Tibial artery (tissue), 4 donors: ENCODE data around the gene PAOX.

Experiments used
- DNase-seq, 2 donors: peaks; one replicate each; pipeline ENCODE4 v3.0.0-alpha.2; 2019
- H3K27ac ChIP-seq, 2 donors: fragments of 200-600 bp; sonication (generic) in 1 of 2; 1 replicate in 1 of 2; 2 replicates in 1 of 2; pipeline ENCODE4 v1.5.1; 2018 to 2019; ENCODE audit warnings: mild to moderate bottlenecking in 1 of 2
- H3K27me3 ChIP-seq, 2 donors: fragments of 200-600 bp; sonication (generic) in 1 of 2; one replicate each; pipeline versions ENCODE4 v1.5.1 to v1.6.0; 2016 to 2019
- H3K36me3 ChIP-seq, 3 donors: fragments of 200-600 bp; sonication (generic) in 2 of 3; one replicate each; pipeline ENCODE4 v1.5.1; 2016 to 2019; ENCODE audit warnings: mild to moderate bottlenecking in 2 of 3
- H3K4me1 ChIP-seq, 4 donors: fragments of 200-600 bp; sonication (generic) in 2 of 4; 1 replicate in 3 of 4; 2 replicates in 1 of 4; pipeline ENCODE4 v1.5.1; 2016 to 2019
- H3K4me3 ChIP-seq, 2 donors: fragments of 200-600 bp; sonication (generic) in 1 of 2; 1 replicate in 1 of 2; 2 replicates in 1 of 2; pipeline ENCODE4 v1.5.1; 2018 to 2019; ENCODE audit warnings: mild to moderate bottlenecking in 2 of 2
- H3K9me3 ChIP-seq, 3 donors: fragments of 200-600 bp; sonication (generic) in 1 of 3; one replicate each; pipeline ENCODE4 v1.5.1; 2016 to 2019
- CTCF ChIP-seq, 2 experiments: fragments of 200-600 bp in 1 of 2; fragments of 450-650 bp in 1 of 2; IDR thresholded peaks; one replicate each; pipeline ENCODE4 v1.5.1; 2017 to 2019; ENCODE audit warnings: antibody characterized with exemption in 2 of 2, mild to moderate bottlenecking in 1 of 2, moderate library complexity in 1 of 2
- intact Hi-C: fragments of 100-400 bp; cut with DNase I; formaldehyde crosslinking; loops from one replicate; pipeline ENCODE4 v1.15.0; 2023; ENCODE audit warnings: low total_unique reads

The PAOX gene

DNA sequence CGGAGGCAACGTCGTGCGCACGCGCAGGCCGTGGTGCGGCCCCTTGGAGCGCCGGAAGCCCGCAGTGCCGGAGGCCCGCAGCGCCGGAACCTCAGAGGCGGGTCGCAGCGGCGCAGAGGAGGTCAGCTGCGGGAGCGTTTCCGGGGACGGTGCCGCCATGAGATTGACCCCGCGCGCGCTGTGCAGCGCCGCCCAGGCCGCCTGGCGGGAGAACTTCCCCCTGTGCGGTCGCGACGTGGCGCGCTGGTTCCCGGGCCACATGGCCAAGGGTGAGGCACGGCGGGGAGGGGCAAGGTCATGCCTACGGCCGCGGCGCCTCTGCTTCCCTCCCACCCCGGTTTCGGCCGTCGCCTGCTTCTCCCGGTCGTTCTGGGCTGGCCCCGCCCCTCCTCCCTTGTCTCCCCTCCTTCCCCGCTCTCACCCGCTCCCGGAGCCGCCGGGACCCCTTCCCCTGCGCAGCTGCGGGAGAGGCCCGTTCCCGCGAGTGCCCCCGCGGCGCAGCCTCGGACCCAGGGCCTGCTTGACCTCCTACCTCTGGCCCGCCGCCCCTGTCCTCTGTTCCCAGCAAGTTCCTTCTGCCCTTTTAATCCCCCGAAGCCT is 15.1 kb downstream of the PAOX start, which contains the start of gene MTG1:
Gene MTG1 (plus strand): TSS at position 94 of the 600 bp plus-strand sequence. CDS start 64 bp downstream, at position 158.
- H3K4me1 ChIP-seq = peaks cover 4 to 16% (median 11%) of the 10 kb centered on the region in 4 donors
- DNase-seq = peak; percentile 89 to 96
- peak within 1 kb of the TSS; percentile 81 to 95 for H3K4me3 ChIP-seq
- H3K36me3 ChIP-seq = peaks cover 6 to 58% (median 31%) of the 10 kb centered on the region in 3 donors
- peak within 1 kb of the TSS; percentile 75 to 90 for H3K27ac ChIP-seq
- peak; percentile 34 to 43 for TF ChIP-seq CTCF (IDR thresholded peaks at IDR 0.05)
- intact Hi-C loops = no loop called here
- H3K27me3 ChIP-seq = no peaks in the 10 kb centered on the region
- H3K9me3 ChIP-seq = no peaks in the 10 kb centered on the region

- Histone ChIP-seq H3K9me3 (no peaks in the 10 kb centered on the region), H3K27ac (peak overlapping the region; percentile 75 to 90), H3K36me3 (peaks cover 6 to 58% (median 30%) of the 10 kb centered on the region in 3 donors), H3K4me3 (peak overlapping the region; percentile 81 to 95), H3K4me1 (peaks cover 4 to 16% (median 11%) of the 10 kb centered on the region in 4 donors), H3K27me3 (no peaks in the 10 kb centered on the region)
- intact Hi-C loops = no loop called here
- TF ChIP-seq CTCF (IDR thresholded peaks at IDR 0.05) = no peak
- no peak for DNase-seq
These were observed 15.7 kb downstream of the PAOX start for GRCh38 chr10:133394801-133395221.

GRCh38 chr10:133396035-133396624 is 17.1 kb downstream of the PAOX start:
- Histone ChIP-seq H3K27ac (no peak overlapping the region), H3K27me3 (no peaks in the 10 kb centered on the region), H3K9me3 (no peaks in the 10 kb centered on the region), H3K4me3 (no peak overlapping the region), H3K36me3 (peaks cover 11 to 59% (median 41%) of the 10 kb centered on the region in 3 donors), H3K4me1 (peaks cover 4 to 16% (median 11%) of the 10 kb centered on the region in 4 donors)
- no peak for TF ChIP-seq CTCF (IDR thresholded peaks at IDR 0.05)
- DNase-seq = no peak
- intact Hi-C loops = no loop called here

DNA sequence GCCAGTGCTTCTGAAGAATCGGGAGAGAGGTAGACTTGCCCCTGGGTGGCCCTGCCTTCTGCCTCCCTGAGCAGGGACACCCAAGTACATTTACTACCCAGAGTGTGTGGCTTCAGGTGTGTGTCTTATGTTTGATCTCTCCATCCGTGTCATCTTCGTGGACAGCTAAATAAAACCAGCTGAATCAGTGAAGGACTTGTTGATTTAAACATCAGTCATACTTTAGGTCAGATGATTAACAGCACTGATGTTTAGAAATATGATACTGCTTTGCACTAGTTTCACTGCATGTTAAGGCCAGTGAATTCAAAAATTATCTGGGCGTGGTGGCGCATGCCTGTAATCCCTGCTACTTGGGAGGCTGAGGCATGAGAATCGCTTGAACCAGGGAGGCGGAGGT is 18.9 kb downstream of the PAOX start:
- Histone ChIP-seq H3K4me1 (peaks cover 4 to 16% (median 11%) of the 10 kb centered on the region in 4 donors), H3K27me3 (no peaks in the 10 kb centered on the region), H3K36me3 (peaks cover 27 to 70% (median 54%) of the 10 kb centered on the region in 3 donors), H3K27ac (no peak overlapping the region), H3K9me3 (no peaks in the 10 kb centered on the region), H3K4me3 (no peak overlapping the region)
- no peak for DNase-seq
- intact Hi-C loops = no loop called here
- no peak for TF ChIP-seq CTCF (IDR thresholded peaks at IDR 0.05)

- Histone ChIP-seq H3K4me1 (peaks cover 4 to 11% (median 8%) of the 10 kb centered on the region in 4 donors), H3K4me3 (no peak overlapping the region), H3K27ac (no peak overlapping the region), H3K9me3 (no peaks in the 10 kb centered on the region), H3K27me3 (no peaks in the 10 kb centered on the region), H3K36me3 (peaks cover 28 to 82% (median 63%) of the 10 kb centered on the region in 3 donors)
- intact Hi-C loops = no loop called here
- DNase-seq = peak in 1 of 2 donors; percentile 56
- TF ChIP-seq CTCF (IDR thresholded peaks at IDR 0.05) = no peak
These were observed 20.1 kb downstream of the PAOX start for GRCh38 chr10:133399123-133399601.
